ENCODE data around the gene MAP1LC3B.
"Not testable (repeated sequence)": the region's sequence is repeated elsewhere in the genome, so short reads cannot be mapped to it uniquely, and the experiment has no call there.

MAP1LC3B gene

GRCh38 chr16:87374313-87374712 is 17.8 kb upstream of the MAP1LC3B start:
- no peak for DNase-seq (ENCODE audit: extremely low read depth, insufficient read length)
- no peak for TF ChIP-seq CTCF (IDR thresholded peaks at IDR 0.05; ENCODE audit: insufficient read depth, low read length, poor library complexity, severe bottlenecking)
- no peaks in the 10 kb centered on the region; the same call in 1 of the 2 replicates for H3K36me3 ChIP-seq (ENCODE audit: control insufficient read depth, insufficient read depth, low read length)
- H3K27me3 ChIP-seq (replicated peaks; ENCODE audit: control insufficient read depth, insufficient read depth, low read length) = no peaks in the 10 kb centered on the region
- no peak overlapping the region for H3K4me3 ChIP-seq (replicated peaks; ENCODE audit: low read depth, low read length)

GRCh38 chr16:87375426-87376135 is 16.6 kb upstream of the MAP1LC3B start:
- no peaks in the 10 kb centered on the region; the same call in 1 of the 2 replicates for H3K36me3 ChIP-seq (ENCODE audit: control insufficient read depth, insufficient read depth, low read length)
- no peak overlapping the region for H3K4me3 ChIP-seq (replicated peaks; ENCODE audit: low read depth, low read length)

GRCh38 chr16:87376660-87377059 is 15.5 kb upstream of the MAP1LC3B start:
- H3K36me3 ChIP-seq (ENCODE audit: control insufficient read depth, insufficient read depth, low read length) = no peaks in the 10 kb centered on the region; the same call in 1 of the 2 replicates
- H3K4me3 ChIP-seq (replicated peaks; ENCODE audit: low read depth, low read length) = no peak overlapping the region
- DNase-seq (ENCODE audit: extremely low read depth, insufficient read length) = no peak
- H3K27me3 ChIP-seq (replicated peaks; ENCODE audit: control insufficient read depth, insufficient read depth, low read length) = no peaks in the 10 kb centered on the region
- no peak for TF ChIP-seq CTCF (IDR thresholded peaks at IDR 0.05; ENCODE audit: insufficient read depth, low read length, poor library complexity, severe bottlenecking)

More at GRCh38 chr16:87375426-87376135, 16.6 kb upstream of the MAP1LC3B start:
- no peak for TF ChIP-seq CTCF (IDR thresholded peaks at IDR 0.05; ENCODE audit: insufficient read depth, low read length, poor library complexity, severe bottlenecking)
- H3K27me3 ChIP-seq (replicated peaks; ENCODE audit: control insufficient read depth, insufficient read depth, low read length) = no peaks in the 10 kb centered on the region
- no peak for DNase-seq (ENCODE audit: extremely low read depth, insufficient read length)

- H3K36me3 ChIP-seq (ENCODE audit: control insufficient read depth, insufficient read depth, low read length); DNase-seq (ENCODE audit: extremely low read depth, insufficient read length); H3K27me3 ChIP-seq (replicated peaks; ENCODE audit: control insufficient read depth, insufficient read depth, low read length); H3K4me3 ChIP-seq (replicated peaks; ENCODE audit: low read depth, low read length): not testable (repeated sequence)
Observed at GRCh38 chr16:87379312-87379752, 12.8 kb upstream of the MAP1LC3B start.

GRCh38 chr16:87380403-87380802 is 11.7 kb upstream of the MAP1LC3B start:
- DNase-seq (ENCODE audit: extremely low read depth, insufficient read length) = no peak
- peak overlapping the region; percentile 69 for H3K4me3 ChIP-seq (replicated peaks; ENCODE audit: low read depth, low read length)
- no peaks in the 10 kb centered on the region for H3K27me3 ChIP-seq (replicated peaks; ENCODE audit: control insufficient read depth, insufficient read depth, low read length)
- H3K36me3 ChIP-seq (ENCODE audit: control insufficient read depth, insufficient read depth, low read length) = no peaks in the 10 kb centered on the region; the same call in 1 of the 2 replicates
- TF ChIP-seq CTCF (IDR thresholded peaks at IDR 0.05; ENCODE audit: insufficient read depth, low read length, poor library complexity, severe bottlenecking) = no peak

GRCh38 chr16:87380881-87381280 is 11.3 kb upstream of the MAP1LC3B start:
- no peaks in the 10 kb centered on the region for H3K27me3 ChIP-seq (replicated peaks; ENCODE audit: control insufficient read depth, insufficient read depth, low read length)
- no peak for DNase-seq (ENCODE audit: extremely low read depth, insufficient read length)
- H3K4me3 ChIP-seq (replicated peaks; ENCODE audit: low read depth, low read length) = peak overlapping the region; percentile 69
- TF ChIP-seq CTCF (IDR thresholded peaks at IDR 0.05; ENCODE audit: insufficient read depth, low read length, poor library complexity, severe bottlenecking) = no peak
- no peaks in the 10 kb centered on the region; the same call in 1 of the 2 replicates for H3K36me3 ChIP-seq (ENCODE audit: control insufficient read depth, insufficient read depth, low read length)

Data from GM06990 (cell line).